ENCODE results near the gene FAM174C. TPM values are rescaled to one million over a fixed set of nuclear protein-coding genes. Genes with fewer than 3 reads are reported as not detected.

The FAM174C gene
- total RNA-seq, 1 donor from 2014 or later = 64.6 TPM

DNA sequence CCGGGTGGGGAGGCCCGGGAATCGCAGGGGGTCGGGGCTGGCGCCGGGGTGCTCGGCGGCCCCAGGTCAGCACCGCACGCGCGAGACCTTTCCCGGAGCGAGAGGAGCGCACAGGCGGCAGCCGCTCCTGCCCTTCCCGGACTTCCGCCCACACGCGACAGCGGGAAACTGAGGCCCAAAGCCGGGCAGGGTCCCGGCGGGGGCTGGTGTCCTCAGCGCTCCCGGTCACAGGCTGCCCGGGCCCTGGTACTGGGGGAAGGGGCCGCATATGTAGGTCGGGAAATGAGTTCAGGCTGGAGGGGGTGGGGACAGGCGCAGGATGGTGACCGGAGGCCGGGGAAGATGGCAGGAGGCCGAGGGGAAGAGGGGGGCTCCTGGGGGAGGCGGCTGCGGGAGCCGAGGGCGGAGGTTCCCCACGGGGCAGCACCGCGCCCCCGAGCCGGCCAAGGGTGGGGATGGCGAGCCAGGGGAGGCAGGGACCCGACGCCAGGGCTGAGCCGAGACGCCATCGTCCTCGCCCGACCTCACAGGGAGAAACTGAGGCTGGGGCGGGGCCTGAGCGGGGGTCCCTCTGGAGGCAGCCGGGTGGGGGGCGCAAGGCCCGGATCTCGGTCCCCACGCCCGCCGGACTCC, 38.2 kb upstream of the FAM174C start:
- intact Hi-C loops (cut with micrococcal nuclease) = no loop called here

DNA sequence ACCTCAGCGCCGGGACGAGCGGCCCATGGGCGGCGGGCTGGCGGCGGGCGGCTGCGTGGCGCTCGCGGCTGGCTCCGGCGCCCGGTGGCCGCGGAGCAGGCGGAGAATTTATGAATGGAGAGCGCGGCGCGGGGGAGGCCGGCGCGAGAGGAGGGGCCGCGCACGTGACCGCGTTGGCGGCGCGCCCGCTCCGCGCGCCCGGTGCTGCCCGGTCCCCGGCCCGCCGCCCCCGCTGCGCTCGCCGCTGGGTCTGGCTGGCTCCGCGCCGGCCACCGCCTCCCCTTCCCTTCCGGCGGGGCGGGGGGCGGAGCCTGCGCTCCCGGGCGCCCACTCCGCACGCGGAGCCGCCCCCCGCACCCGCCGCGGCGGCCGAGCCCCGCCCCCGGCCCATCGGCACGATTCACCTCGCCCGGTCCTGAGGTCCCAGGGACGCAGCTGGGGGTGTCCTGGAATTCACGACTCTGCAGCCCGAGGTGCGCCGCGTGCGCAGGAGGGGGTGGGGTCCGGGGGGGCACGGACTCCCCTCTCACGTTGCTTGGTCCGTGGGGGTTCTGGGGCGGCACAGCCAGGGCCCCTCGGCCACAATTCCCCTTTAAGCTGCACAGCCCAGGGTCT, 37.5 kb upstream of the FAM174C start, which contains the start of gene CBARP:
TSS of gene CBARP (minus strand) at position 252 of the 615 bp plus-strand sequence. CDS start 1,905 bp downstream, outside the sequence.
- intact Hi-C loops (cut with micrococcal nuclease) = loop anchor here (1.0 kb wide), 1 partner anchor 313 kb away; no protein-coding TSS in a partner anchor

GRCh38 chr19:1238369-1239303, 36.7 kb upstream of the FAM174C start:
- intact Hi-C loops (cut with micrococcal nuclease) = loop anchor here (1.0 kb wide), 1 partner anchor 313 kb away; no protein-coding TSS in a partner anchor

- intact Hi-C loops (cut with micrococcal nuclease) = no loop called here
These were observed 35.9 kb upstream of the FAM174C start for GRCh38 chr19:1239420-1239795.

GRCh38 chr19:1239796-1240737, 35.3 kb upstream of the FAM174C start:
- intact Hi-C loops (cut with micrococcal nuclease) = loop anchor here (1.0 to 10.0 kb wide), 5 partner anchors 48 to 415 kb away; partner anchors contain the start of gene TCF3

DNA sequence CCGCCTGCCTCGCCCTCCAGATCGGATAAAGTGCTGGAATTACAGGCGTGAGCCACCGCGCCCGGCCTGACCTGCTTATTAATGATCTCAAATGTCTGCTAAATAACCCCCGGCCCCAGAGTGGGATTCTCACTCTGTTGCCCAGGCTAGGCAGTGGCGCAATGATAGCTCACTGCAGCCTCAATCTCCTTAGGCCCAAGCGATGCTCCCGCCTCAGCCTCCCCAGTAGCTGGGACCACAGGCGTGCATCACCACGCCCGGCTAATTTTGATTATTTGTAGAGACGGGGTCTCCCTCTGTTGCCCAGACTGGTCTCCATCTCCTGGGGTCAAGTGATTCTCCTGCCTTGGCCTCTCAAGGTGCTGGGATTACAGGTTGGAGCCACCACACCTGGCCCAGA, 34.4 kb upstream of the FAM174C start:
- intact Hi-C loops (cut with micrococcal nuclease) = loop anchor here (1.0 to 10.0 kb wide), 7 partner anchors 8 to 414 kb away; partner anchors contain the start of genes GPX4 and TCF3

- intact Hi-C loops (cut with micrococcal nuclease) = loop anchor here (1.0 to 10.0 kb wide), 5 partner anchors 8 to 413 kb away; partner anchors contain the start of genes GPX4 and TCF3
These were observed 33.8 kb upstream of the FAM174C start, which contains the start of gene ATP5F1D for GRCh38 chr19:1241417-1242095. Gene ATP5F1D (plus strand): TSS chr19:1241751. CDS start chr19:1241851, 100 bp downstream.

DNA sequence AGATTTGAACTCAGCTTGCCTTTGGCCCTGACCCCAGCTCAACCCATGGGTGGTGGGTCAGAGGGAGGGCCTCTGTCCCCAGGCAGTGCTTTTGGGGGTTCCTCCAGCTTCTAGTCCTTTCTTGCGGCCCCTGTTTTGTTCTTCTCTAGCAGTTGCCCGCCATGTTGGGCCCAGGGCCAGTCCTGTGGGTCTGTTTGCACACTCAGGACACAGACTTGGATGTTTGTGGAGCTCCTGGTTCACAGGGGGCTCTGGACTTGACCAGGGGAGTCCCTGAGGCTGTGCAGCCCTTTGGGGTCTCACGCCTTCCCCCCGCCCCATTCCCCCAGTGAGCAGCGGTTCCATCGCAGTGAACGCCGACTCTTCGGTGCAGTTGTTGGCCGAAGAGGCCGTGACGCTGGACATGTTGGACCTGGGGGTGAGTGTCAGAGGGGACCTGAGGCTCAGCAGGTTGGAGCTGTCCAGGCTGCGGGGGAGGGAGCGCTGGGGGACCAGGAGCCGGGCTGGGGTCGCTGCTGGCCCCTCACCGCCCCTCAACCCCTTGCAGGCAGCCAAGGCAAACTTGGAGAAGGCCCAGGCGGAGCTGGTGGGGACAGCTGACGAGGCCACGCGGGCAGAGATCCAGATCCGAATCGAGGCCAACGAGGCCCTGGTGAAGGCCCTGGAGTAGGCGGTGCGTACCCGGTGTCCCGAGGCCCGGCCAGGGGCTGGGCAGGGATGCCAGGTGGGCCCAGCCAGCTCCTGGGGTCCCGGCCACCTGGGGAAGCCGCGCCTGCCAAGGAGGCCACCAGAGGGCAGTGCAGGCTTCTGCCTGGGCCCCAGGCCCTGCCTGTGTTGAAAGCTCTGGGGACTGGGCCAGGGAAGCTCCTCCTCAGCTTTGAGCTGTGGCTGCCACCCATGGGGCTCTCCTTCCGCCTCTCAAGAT, 31.3 kb upstream of the FAM174C start:
- intact Hi-C loops (cut with micrococcal nuclease) = loop anchor here (1.0 to 10.0 kb wide), 4 partner anchors 22 to 411 kb away; partner anchors contain the start of genes PCSK4 and TCF3

GRCh38 chr19:1244693-1245451, 30.5 kb upstream of the FAM174C start:
- intact Hi-C loops (cut with micrococcal nuclease) = loop anchor here (1.0 to 10.0 kb wide), 5 partner anchors 21 to 583 kb away; partner anchors contain the start of genes PCSK4, RNF126 and TCF3

- intact Hi-C loops (cut with micrococcal nuclease) = loop anchor here (5.0 to 10.0 kb wide), 2 partner anchors 409 to 583 kb away; partner anchors contain the start of genes RNF126 and TCF3
These were observed 29.7 kb upstream of the FAM174C start for GRCh38 chr19:1245494-1246264.

- intact Hi-C loops (cut with micrococcal nuclease) = loop anchor here (5.0 to 10.0 kb wide), 2 partner anchors 408 to 584 kb away; partner anchors contain the start of genes RNF126 and TCF3
These were observed 28.9 kb upstream of the FAM174C start for GRCh38 chr19:1246265-1247087.

DNA sequence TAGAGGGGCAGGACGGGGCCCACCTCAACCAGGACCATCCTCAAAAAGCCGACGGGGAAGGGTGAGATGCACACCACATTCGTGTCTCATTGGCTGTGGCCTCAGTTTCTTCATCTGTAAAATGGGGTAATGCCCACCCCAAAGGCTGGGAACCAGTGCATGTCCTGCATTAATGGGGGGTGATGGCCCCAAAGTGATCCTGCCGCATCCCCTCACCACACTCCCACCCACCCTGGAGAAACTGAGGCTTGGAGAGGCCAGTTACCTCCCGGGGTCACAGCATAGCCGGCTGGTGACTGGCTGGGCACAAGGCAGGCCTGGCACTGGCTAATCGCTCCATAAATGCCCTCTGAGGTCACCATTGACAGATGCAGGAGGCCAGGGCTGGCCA, 27.6 kb upstream of the FAM174C start:
- intact Hi-C loops (cut with micrococcal nuclease) = loop anchor here (2.0 to 10.0 kb wide), 4 partner anchors 385 to 585 kb away; partner anchors contain the start of genes RNF126 and TCF3

DNA sequence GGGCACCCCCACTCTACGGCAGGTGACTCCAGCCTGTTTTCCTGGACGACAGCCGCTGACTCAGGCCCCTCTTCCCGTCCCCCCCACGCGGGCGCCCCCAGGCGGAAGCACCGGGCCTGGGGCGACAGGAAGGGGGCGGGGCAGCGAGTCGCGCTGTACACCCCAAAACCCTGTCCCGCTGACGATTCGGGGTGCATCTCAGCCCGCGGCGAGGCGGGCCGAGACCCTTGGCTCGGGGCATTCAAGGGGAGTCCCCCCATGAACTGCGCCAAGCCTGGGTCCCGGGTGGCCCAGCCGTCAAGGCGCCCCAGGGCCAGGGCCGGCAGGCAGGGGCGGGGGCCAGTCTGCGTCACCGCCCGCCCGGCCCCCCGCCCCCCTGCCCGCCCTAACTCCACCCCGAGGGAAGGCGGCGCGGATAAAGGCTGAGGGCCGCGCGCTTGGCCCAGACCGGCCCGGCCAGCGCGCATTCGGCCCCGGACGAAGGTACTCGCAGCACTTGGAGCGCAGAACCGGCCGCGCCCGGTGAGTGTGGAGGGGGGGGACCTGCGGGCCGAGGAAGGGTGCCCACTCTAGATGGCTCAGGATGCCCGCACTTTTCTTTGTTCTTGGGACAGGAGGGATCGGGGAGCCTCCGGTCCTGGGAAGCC, 27.1 kb upstream of the FAM174C start, which contains the start of gene MIDN:
TSS of gene MIDN (plus strand) at position 445 of the 647 bp plus-strand sequence. CDS start 1,714 bp downstream, outside the sequence.
- intact Hi-C loops (cut with micrococcal nuclease) = loop anchor here (2.0 to 10.0 kb wide), 4 partner anchors 385 to 586 kb away; partner anchors contain the start of genes RNF126 and TCF3

DNA sequence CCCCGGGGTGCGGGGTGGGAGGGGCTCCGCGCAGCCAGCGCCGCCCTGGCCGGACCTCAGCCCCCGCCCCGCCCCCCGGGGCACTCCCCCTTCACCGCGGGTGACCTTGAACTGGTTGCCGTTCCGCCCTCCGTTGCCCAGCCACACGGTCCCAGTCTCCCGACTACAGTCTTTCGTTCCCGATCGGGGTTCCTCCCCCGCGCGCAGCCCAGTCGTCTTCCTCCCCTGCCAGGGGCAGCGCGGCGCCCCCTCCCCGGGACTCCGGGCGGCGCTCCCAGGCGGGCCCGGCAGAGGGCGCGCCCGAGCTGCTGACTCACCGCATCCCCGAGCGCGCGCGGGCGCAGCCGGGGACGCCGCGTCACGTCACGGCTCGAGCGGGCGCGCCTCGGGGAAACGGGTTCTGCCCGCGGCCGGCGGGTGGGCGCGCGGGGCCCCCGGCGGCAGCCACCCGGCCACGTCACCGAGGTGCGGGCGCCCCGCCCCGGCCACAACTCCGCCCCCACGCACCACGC, 26.5 kb upstream of the FAM174C start:
- intact Hi-C loops (cut with micrococcal nuclease) = loop anchor here (1.0 to 10.0 kb wide), 7 partner anchors 8 to 587 kb away; partner anchors contain the start of genes ATP5F1D, CIRBP, RNF126 and TCF3
